Astrocyte of the cerebellum (primary cell): ENCODE measurements around the gene TAS2R3.

ENCODE experiments used
- DNase-seq: peaks from one replicate; pipeline ENCODE4 v3.0.0-alpha.2; 2011; ENCODE audit warnings: low read depth
- H3K4me3 ChIP-seq: 2 replicates; pipeline ENCODE4 v1.5.1; 2011; ENCODE audit warnings: mild to moderate bottlenecking, low read depth, low read length, moderate library complexity
- CTCF ChIP-seq: IDR thresholded peaks from 2 replicates; pipeline ENCODE4 v1.5.1; 2012; ENCODE audit warnings: low read length, low read depth, moderate library complexity, mild to moderate bottlenecking; ENCODE audit errors: missing control alignments
- in situ Hi-C: cut with HindIII; loops from 2 replicates; pipeline ENCODE4 v1.10.0; 2017; ENCODE audit warnings: low sequenced_read_pairs

The TAS2R3 gene

GRCh38 chr7:141763797-141764196, at the start of gene TAS2R3:
TSS of gene TAS2R3 (plus strand) at chr7:141764097. CDS start at chr7:141764159, 62 bp downstream.
- no peak within 1 kb of the TSS for H3K4me3 ChIP-seq
- TF ChIP-seq CTCF = no peak
- in situ Hi-C loops = no loop called here
- DNase-seq = no peak

GRCh38 chr7:141714571-141714970, 49.3 kb upstream of the TAS2R3 start:
- no peak for TF ChIP-seq CTCF
- H3K4me3 ChIP-seq = no peak overlapping the region
- in situ Hi-C loops = no loop called here
- DNase-seq = no peak

- in situ Hi-C loops = no loop called here
- TF ChIP-seq CTCF = no peak
- no peak for DNase-seq
- H3K4me3 ChIP-seq = no peak overlapping the region
Observed at GRCh38 chr7:141715018-141715417, 48.9 kb upstream of the TAS2R3 start.

- no peak for DNase-seq
- no peak for TF ChIP-seq CTCF
- H3K4me3 ChIP-seq = no peak overlapping the region
- in situ Hi-C loops = no loop called here
Observed at GRCh38 chr7:141715794-141716689, 47.9 kb upstream of the TAS2R3 start.

GRCh38 chr7:141717450-141717849, 46.4 kb upstream of the TAS2R3 start:
- DNase-seq = no peak
- TF ChIP-seq CTCF = no peak
- no peak overlapping the region for H3K4me3 ChIP-seq
- in situ Hi-C loops = no loop called here

- TF ChIP-seq CTCF = no peak
- no peak overlapping the region for H3K4me3 ChIP-seq
- no peak for DNase-seq
- in situ Hi-C loops = no loop called here
Observed at GRCh38 chr7:141722529-141722928, 41.4 kb upstream of the TAS2R3 start.
